Lower leg skin (tissue), 3 donors: ENCODE results near the gene ACVR1.

Source experiments
- POLR2A ChIP-seq, 2 donors: fragments of 450-650 bp; IDR thresholded peaks; one replicate each; pipeline ENCODE4 v1.6.1; 2016 to 2017; ENCODE audit warnings: antibody characterized with exemption in 2 of 2, mild to moderate bottlenecking in 1 of 2, moderate library complexity in 1 of 2
- TF ChIP-seq, protein P1 (sequence below), 3 donors: fragments of 450-650 bp; IDR thresholded peaks; one replicate each; pipeline ENCODE4 v1.5.1; 2016; ENCODE audit warnings: antibody characterized with exemption in 3 of 3, mild to moderate bottlenecking in 3 of 3, moderate library complexity in 2 of 3

DNA sequence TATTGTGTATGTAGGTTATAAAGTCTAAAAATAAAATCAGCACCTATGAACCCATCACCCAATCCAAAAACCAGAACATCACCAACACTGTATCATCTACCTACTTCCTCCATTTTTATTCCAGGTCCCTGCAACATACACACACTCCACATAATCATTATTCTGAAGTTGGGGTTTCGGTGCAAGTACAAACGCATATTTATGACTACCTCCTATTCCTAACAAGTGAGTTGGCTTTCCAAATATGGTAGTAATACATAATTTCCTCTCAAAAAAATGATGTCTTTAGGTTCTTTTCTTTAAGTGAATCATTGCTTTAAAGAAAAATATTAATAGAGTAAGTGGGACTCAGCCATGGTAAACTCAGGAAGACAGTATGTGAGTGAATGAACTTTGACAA is 3.3 kb downstream of the ACVR1 start:
- TF ChIP-seq, protein P1, sequence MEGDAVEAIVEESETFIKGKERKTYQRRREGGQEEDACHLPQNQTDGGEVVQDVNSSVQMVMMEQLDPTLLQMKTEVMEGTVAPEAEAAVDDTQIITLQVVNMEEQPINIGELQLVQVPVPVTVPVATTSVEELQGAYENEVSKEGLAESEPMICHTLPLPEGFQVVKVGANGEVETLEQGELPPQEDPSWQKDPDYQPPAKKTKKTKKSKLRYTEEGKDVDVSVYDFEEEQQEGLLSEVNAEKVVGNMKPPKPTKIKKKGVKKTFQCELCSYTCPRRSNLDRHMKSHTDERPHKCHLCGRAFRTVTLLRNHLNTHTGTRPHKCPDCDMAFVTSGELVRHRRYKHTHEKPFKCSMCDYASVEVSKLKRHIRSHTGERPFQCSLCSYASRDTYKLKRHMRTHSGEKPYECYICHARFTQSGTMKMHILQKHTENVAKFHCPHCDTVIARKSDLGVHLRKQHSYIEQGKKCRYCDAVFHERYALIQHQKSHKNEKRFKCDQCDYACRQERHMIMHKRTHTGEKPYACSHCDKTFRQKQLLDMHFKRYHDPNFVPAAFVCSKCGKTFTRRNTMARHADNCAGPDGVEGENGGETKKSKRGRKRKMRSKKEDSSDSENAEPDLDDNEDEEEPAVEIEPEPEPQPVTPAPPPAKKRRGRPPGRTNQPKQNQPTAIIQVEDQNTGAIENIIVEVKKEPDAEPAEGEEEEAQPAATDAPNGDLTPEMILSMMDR (IDR thresholded peaks at IDR 0.05) = no peak
- TF ChIP-seq POLR2A (IDR thresholded peaks at IDR 0.05) = no peak
